Measurements from ENCODE around the gene KRT86. TPM values are rescaled to one million over a fixed set of nuclear protein-coding genes. Genes with fewer than 3 reads are reported as not detected.

The KRT86 gene
- total and polyA plus RNA-seq, 2 of the 8 experiments (the other 6 are each of a cell fraction or from before 2014, with no cell fraction given), result 0.12 TPM; not detected in 1

DNA sequence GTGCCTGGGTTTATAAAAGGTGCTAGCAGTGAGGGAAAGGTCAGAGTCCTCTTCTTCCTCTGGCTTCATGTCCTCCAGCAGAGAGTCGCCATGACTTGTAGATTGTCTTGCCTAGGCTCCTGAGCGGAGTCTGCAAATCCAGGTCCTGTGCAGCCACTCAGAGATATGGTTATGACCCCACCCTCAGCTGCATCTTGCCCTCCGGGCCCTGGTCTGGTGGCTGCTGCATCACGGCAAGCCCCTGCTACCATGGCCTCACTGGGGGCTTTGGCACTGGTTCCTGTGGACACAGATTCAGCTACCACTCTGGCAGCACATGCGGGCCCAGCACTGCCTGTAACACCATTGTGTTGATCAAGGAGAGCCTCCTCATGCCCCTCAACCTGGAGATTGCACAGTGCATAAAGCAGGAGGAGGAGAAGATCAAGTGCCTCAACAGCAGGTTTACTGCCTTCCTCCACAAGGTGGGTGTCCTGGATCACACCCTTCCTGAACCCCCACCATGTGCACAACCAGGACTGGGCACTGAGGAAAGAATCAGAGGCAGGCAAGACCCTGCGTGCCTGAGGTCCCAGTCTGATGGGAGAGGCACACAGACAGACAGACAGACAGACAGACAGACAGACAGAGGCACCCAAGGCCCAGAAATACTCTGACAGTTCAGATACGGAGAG, 10.5 kb upstream of the KRT86 start:
- Histone ChIP-seq H4K20me1 (replicated peaks in 1 of 2; ENCODE audit: control insufficient read depth in 1 of 2, insufficient read depth in 2 of 2, low read length in 2 of 2) (no peaks in the 10 kb centered on the region), H4K8ac (ENCODE audit: extremely low read depth, insufficient read depth, low read length) (no peak overlapping the region), H2AFZ (ENCODE audit: low read length) (no peak overlapping the region), H3K23me2 (ENCODE audit: low read depth, low read length) (no peaks in the 10 kb centered on the region), H4K91ac (replicated peaks; ENCODE audit: insufficient read length, low read length) (no peak overlapping the region), H3K4me3 (ENCODE audit: extremely low read depth in 1 of 4, insufficient read depth in 2 of 4, low read depth in 3 of 4, low read length in 4 of 4) (no peak overlapping the region), H3K27me3 (replicated peaks in 1 of 4; ENCODE audit: control insufficient read depth in 3 of 4, extremely low read depth in 1 of 4, insufficient read depth in 3 of 4, low read length in 3 of 4) (peaks cover 5 to 10% (median 9%) of the 10 kb centered on the region in 4 experiments), H3K4me1 (replicated peaks in 1 of 4; ENCODE audit: control insufficient read depth in 3 of 4, insufficient read depth in 4 of 4, low read length in 3 of 4) (peaks cover 0 to 6% (median 0%) of the 10 kb centered on the region in 4 experiments; a peak in 2 of 7 replicates), H4K5ac (ENCODE audit: insufficient read length, low read depth, low read length) (no peak overlapping the region), H3K4ac (replicated peaks; ENCODE audit: insufficient read length, low read depth, low read length) (no peak overlapping the region), H2BK5ac (ENCODE audit: low read depth, low read length) (no peak overlapping the region), H3K18ac (ENCODE audit: extremely low read depth, low read length) (no peak overlapping the region), H3K23ac (ENCODE audit: insufficient read length) (no peak overlapping the region), H2BK20ac (ENCODE audit: low read length) (no peak overlapping the region), H2BK15ac (ENCODE audit: low read length) (no peak overlapping the region), H3K56ac (replicated peaks; ENCODE audit: insufficient read length, low read depth, low read length) (no peak overlapping the region), H3K79me1 (ENCODE audit: low read depth, low read length) (no peaks in the 10 kb centered on the region), H3K9me3 (ENCODE audit: insufficient read depth in 2 of 2, low read depth in 1 of 2, low read length in 1 of 2) (peaks cover 2 to 7% of the 10 kb centered on the region in 2 experiments; a peak in 2 of 4 replicates), H3K9ac (replicated peaks in 1 of 4; ENCODE audit: extremely low read depth in 1 of 4, low read depth in 3 of 4, low read length in 3 of 4) (no peak overlapping the region), H2BK120ac (replicated peaks; ENCODE audit: low read depth, low read length) (no peak overlapping the region), H2AK5ac (ENCODE audit: low read depth, low read length) (no peak overlapping the region), H2BK12ac (ENCODE audit: low read depth, low read length) (no peak overlapping the region), H3K4me2 (ENCODE audit: insufficient read depth in 1 of 2, low read depth in 2 of 2, low read length in 2 of 2) (no peak overlapping the region), H3K79me2 (ENCODE audit: control insufficient read depth in 1 of 2, insufficient read depth in 2 of 2, low read length in 2 of 2) (no peaks in the 10 kb centered on the region), H3K14ac (ENCODE audit: insufficient read length) (no peak overlapping the region), H3K36me3 (ENCODE audit: control insufficient read depth in 2 of 4, insufficient read depth in 4 of 4, low read length in 3 of 4) (no peaks in the 10 kb centered on the region), H3K27ac (ENCODE audit: low read depth, low read length) (no peak overlapping the region)
- ChIA-PET CTCF (ENCODE audit: partially characterized antibody) (interaction anchor here (0.6 to 7.0 kb wide), 18 partner anchors 13 to 616 kb away, joined by 3 to 87 read pairs (median 4); partner anchors contain the start of gene KRT86), POLR2A (ENCODE audit: partially characterized antibody) (interaction anchor here (0.8 to 1.5 kb wide), 3 partner anchors 13 to 27 kb away, joined by 3 to 5 read pairs (median 3); no protein-coding TSS in a partner anchor)
- FAIRE-seq, result no peak
- TF ChIP-seq JUND (IDR thresholded peaks at IDR 0.05; ENCODE audit: low read length), result no peak
- peak; percentile 18; the same call in 1 of the 2 replicates for TF ChIP-seq KDM1A (IDR thresholded peaks at IDR 0.05; ENCODE audit: borderline replicate concordance, low read length)
- DNase-seq (ENCODE audit: low read depth in 1 of 2, low spot score in 2 of 2), result no peak
- WGBS, 2 experiments (ENCODE audit: extremely low coverage in 1 of 2, insufficient coverage in 1 of 2, insufficient read length in 1 of 2, insufficient replicate concordance in 2 of 2, low coverage in 1 of 2, low lambda C conversion rate in 2 of 2, missing lambda C conversion rate in 1 of 2), result 94% methylated on average over 7 of the region's 7 CpGs; no CpG with 5 or more reads in 1 of the 2 experiments
